ENCODE data around the gene TCF4.

Gene TCF4

GRCh38 chr18:55239740-55240139 lies 348.3 kb downstream of the TCF4 start:
- TF ChIP-seq CTCF (IDR thresholded peaks at IDR 0.05; ENCODE audit: low read depth, low read length, poor library complexity, severe bottlenecking) (no peak), EZH2phosphoT487 (IDR thresholded peaks at IDR 0.05; ENCODE audit: borderline replicate concordance, low read length) (no peak)
- H3K4me2 ChIP-seq (ENCODE audit: low read length) = no peak overlapping the region

GRCh38 chr18:55237660-55238059 lies 350.3 kb downstream of the TCF4 start:
- no peaks in the 10 kb centered on the region for H3K27me3 ChIP-seq (ENCODE audit: control insufficient read depth, low read length)
- TF ChIP-seq EZH2phosphoT487 (IDR thresholded peaks at IDR 0.05; ENCODE audit: borderline replicate concordance, low read length) (no peak), CTCF (IDR thresholded peaks at IDR 0.05; ENCODE audit: low read depth, low read length, poor library complexity, severe bottlenecking) (no peak)
- H3K4me3 ChIP-seq (ENCODE audit: low read length) = no peak overlapping the region
- no peaks in the 10 kb centered on the region for H3K9me2 ChIP-seq (replicated peaks; ENCODE audit: control insufficient read depth, low read length)
- H3K4me2 ChIP-seq (ENCODE audit: low read length) = no peak overlapping the region
- H3K9me3 ChIP-seq (ENCODE audit: control insufficient read depth, insufficient read depth, low read length) = no peaks in the 10 kb centered on the region
- H3K79me2 ChIP-seq (ENCODE audit: control insufficient read depth, low read length) = 0 out of 2 replicates have a peak, but pooled peaks cover 2% of the 10 kb centered on the region
- 0 out of 2 replicates have a peak, but pooled peaks cover 4% of the 10 kb centered on the region for H4K20me1 ChIP-seq (ENCODE audit: control insufficient read depth, insufficient read depth, low read depth, low read length)
- H3F3A ChIP-seq (ENCODE audit: control insufficient read depth, insufficient read depth) = peaks cover 7% of the 10 kb centered on the region; the same call in 1 of the 2 replicates
- H3K4me1 ChIP-seq (ENCODE audit: control insufficient read depth, low read length) = peaks cover 4% of the 10 kb centered on the region
- no peak overlapping the region for H3K27ac ChIP-seq (ENCODE audit: low read depth, low read length)
- peaks cover 63% of the 10 kb centered on the region for H3K36me3 ChIP-seq (ENCODE audit: control insufficient read depth, low read length)

More at GRCh38 chr18:55239740-55240139, 348.3 kb downstream of the TCF4 start:
- peaks cover 61% of the 10 kb centered on the region for H3K36me3 ChIP-seq (ENCODE audit: control insufficient read depth, low read length)
- H3K9me2 ChIP-seq (replicated peaks; ENCODE audit: control insufficient read depth, low read length) = no peaks in the 10 kb centered on the region
- no peak overlapping the region for H3K4me3 ChIP-seq (ENCODE audit: low read length)
- H3K9me3 ChIP-seq (ENCODE audit: control insufficient read depth, insufficient read depth, low read length) = no peaks in the 10 kb centered on the region
- no peaks in the 10 kb centered on the region for H4K20me1 ChIP-seq (ENCODE audit: control insufficient read depth, insufficient read depth, low read depth, low read length)
- no peaks in the 10 kb centered on the region for H3K79me2 ChIP-seq (ENCODE audit: control insufficient read depth, low read length)
- peaks cover 7% of the 10 kb centered on the region; the same call in 1 of the 2 replicates for H3F3A ChIP-seq (ENCODE audit: control insufficient read depth, insufficient read depth)
- H3K27me3 ChIP-seq (ENCODE audit: control insufficient read depth, low read length) = no peaks in the 10 kb centered on the region
- H3K4me1 ChIP-seq (ENCODE audit: control insufficient read depth, low read length) = peaks cover 3% of the 10 kb centered on the region
- H3K27ac ChIP-seq (ENCODE audit: low read depth, low read length) = no peak overlapping the region

GRCh38 chr18:55236150-55236931 lies 351.7 kb downstream of the TCF4 start:
- no peaks in the 10 kb centered on the region for H3K27me3 ChIP-seq (ENCODE audit: control insufficient read depth, low read length)
- 0 out of 2 replicates have a peak, but pooled peaks cover 4% of the 10 kb centered on the region for H4K20me1 ChIP-seq (ENCODE audit: control insufficient read depth, insufficient read depth, low read depth, low read length)
- no peak for TF ChIP-seq EZH2phosphoT487 (IDR thresholded peaks at IDR 0.05; ENCODE audit: borderline replicate concordance, low read length)
- no peak for TF ChIP-seq CTCF (IDR thresholded peaks at IDR 0.05; ENCODE audit: low read depth, low read length, poor library complexity, severe bottlenecking)
- peaks cover 66% of the 10 kb centered on the region for H3K36me3 ChIP-seq (ENCODE audit: control insufficient read depth, low read length)
- peaks cover 4% of the 10 kb centered on the region for H3K4me1 ChIP-seq (ENCODE audit: control insufficient read depth, low read length)
- H3K4me2 ChIP-seq (ENCODE audit: low read length) = no peak overlapping the region
- H3F3A ChIP-seq (ENCODE audit: control insufficient read depth, insufficient read depth) = peaks cover 7% of the 10 kb centered on the region; the same call in 1 of the 2 replicates
- H3K27ac ChIP-seq (ENCODE audit: low read depth, low read length) = no peak overlapping the region
- H3K4me3 ChIP-seq (ENCODE audit: low read length) = no peak overlapping the region
- no peaks in the 10 kb centered on the region for H3K9me3 ChIP-seq (ENCODE audit: control insufficient read depth, insufficient read depth, low read length)
- H3K79me2 ChIP-seq (ENCODE audit: control insufficient read depth, low read length) = 0 out of 2 replicates have a peak, but pooled peaks cover 2% of the 10 kb centered on the region
- H3K9me2 ChIP-seq (replicated peaks; ENCODE audit: control insufficient read depth, low read length) = no peaks in the 10 kb centered on the region

Measured in DOHH2 (cell line).